ENCODE results near the gene HPGDS. TPM values are rescaled to one million over a fixed set of nuclear protein-coding genes. Genes with fewer than 3 reads are reported as not detected.

Gene HPGDS
- total and polyA plus RNA-seq, 2 donors (not counting 1 experiment from before 2014, with no cell fraction given), result not detected

- Histone ChIP-seq H3K4me2 (replicated peaks; ENCODE audit: low read depth, low read length, poor library complexity, severe bottlenecking) (no peak overlapping the region), H3K4me3 (ENCODE audit: control extremely low read depth in 1 of 5, extremely low read depth in 1 of 5, insufficient read depth in 1 of 5, low read depth in 2 of 5, low read length in 4 of 5) (no peak overlapping the region), H3K9me3 (ENCODE audit: control extremely low read depth in 1 of 3, control insufficient read depth in 2 of 3, insufficient read depth in 1 of 3, low read length in 2 of 3) (peaks cover 0 to under 1% (median 0%) of the 10 kb centered on the region in 3 donors), H3K9ac (ENCODE audit: low read length) (no peak overlapping the region), H3K36me3 (replicated peaks in 1 of 2; ENCODE audit: control extremely low read depth in 1 of 2, control insufficient read depth in 1 of 2, extremely low read depth in 1 of 2, insufficient read depth in 2 of 2, low read length in 1 of 2) (no peaks in the 10 kb centered on the region), H3K79me2 (ENCODE audit: control insufficient read depth, insufficient read depth, low read length) (no peaks in the 10 kb centered on the region), H3K4me1 (ENCODE audit: control insufficient read depth in 2 of 2, insufficient read depth in 2 of 2, low read length in 2 of 2) (no peaks in the 10 kb centered on the region), H2AFZ (ENCODE audit: insufficient read depth, low read depth, low read length, poor library complexity, severe bottlenecking) (no peak overlapping the region), H3K27ac (ENCODE audit: low read length in 2 of 2) (no peak overlapping the region), H3K27me3 (replicated peaks in 1 of 4; ENCODE audit: control extremely low read depth in 1 of 4, control insufficient read depth in 3 of 4, insufficient read depth in 4 of 4, low read length in 3 of 4) (no peaks in the 10 kb centered on the region), H4K20me1 (ENCODE audit: control insufficient read depth, insufficient read depth, low read length, poor library complexity, severe bottlenecking) (no peaks in the 10 kb centered on the region)
- intact Hi-C loops (cut with micrococcal nuclease), result no loop called here
- Mint-ChIP-seq H3K27me3 (peaks cover 13% of the 10 kb centered on the region), H3K9me3 (ENCODE audit: insufficient read depth) (no peaks in the 10 kb centered on the region), H3K27ac (no peak overlapping the region), H3K4me3 (no peak overlapping the region), H3K4me1 (no peaks in the 10 kb centered on the region)
- no peak for ATAC-seq (ENCODE audit: low read depth)
- WGBS (ENCODE audit: insufficient coverage), result 60% methylated on average over 1 of the region's 5 CpGs
- POLR2A ChIA-PET, result no interaction called here
- CTCF ChIA-PET, result no interaction called here
- no peak for DNase-seq
- TF ChIP-seq EZH2 (IDR thresholded peaks at IDR 0.05; ENCODE audit: borderline replicate concordance, insufficient read depth, low read depth, low read length, poor library complexity, severe bottlenecking) (no peak), CTCF (IDR thresholded peaks at IDR 0.05) (no peak)
Measured at GRCh38 chr4:94332983-94333590, 9.5 kb downstream of the HPGDS start.

GRCh38 chr4:94329933-94330332 lies 12.7 kb downstream of the HPGDS start:
- peaks cover 9% of the 10 kb centered on the region for H3K9me3 Mint-ChIP-seq (ENCODE audit: insufficient read depth)
- H3K27me3 ChIP-seq (replicated peaks in 1 of 4; ENCODE audit: control extremely low read depth in 1 of 4, control insufficient read depth in 3 of 4, insufficient read depth in 4 of 4, low read length in 3 of 4), result no peaks in the 10 kb centered on the region
- TF ChIP-seq CTCF (IDR thresholded peaks at IDR 0.05) (no peak), EZH2 (IDR thresholded peaks at IDR 0.05; ENCODE audit: borderline replicate concordance, insufficient read depth, low read depth, low read length, poor library complexity, severe bottlenecking) (no peak)
- no peak overlapping the region for H3K9ac ChIP-seq (ENCODE audit: low read length)
- H3K4me1 ChIP-seq (ENCODE audit: control insufficient read depth in 2 of 2, insufficient read depth in 2 of 2, low read length in 2 of 2), result no peaks in the 10 kb centered on the region
- 86% methylated on average over 1 of the region's 1 CpG for WGBS (ENCODE audit: insufficient coverage)
- no peak overlapping the region for H3K4me3 ChIP-seq (ENCODE audit: control extremely low read depth in 1 of 5, extremely low read depth in 1 of 5, insufficient read depth in 1 of 5, low read depth in 2 of 5, low read length in 4 of 5)
- ChIA-PET CTCF (no interaction called here), POLR2A (no interaction called here)
- H3K27me3 Mint-ChIP-seq, result peaks cover 13% of the 10 kb centered on the region
- H2AFZ ChIP-seq (ENCODE audit: insufficient read depth, low read depth, low read length, poor library complexity, severe bottlenecking), result no peak overlapping the region
- H3K4me2 ChIP-seq (replicated peaks; ENCODE audit: low read depth, low read length, poor library complexity, severe bottlenecking), result no peak overlapping the region
- no peak for ATAC-seq (ENCODE audit: low read depth)
- intact Hi-C loops (cut with micrococcal nuclease), result no loop called here
- peaks cover 1 to 22% (median 12%) of the 10 kb centered on the region in 3 donors for H3K9me3 ChIP-seq (ENCODE audit: control extremely low read depth in 1 of 3, control insufficient read depth in 2 of 3, insufficient read depth in 1 of 3, low read length in 2 of 3)
- DNase-seq, result no peak
- no peak overlapping the region for H3K4me3 Mint-ChIP-seq
- no peaks in the 10 kb centered on the region for H4K20me1 ChIP-seq (ENCODE audit: control insufficient read depth, insufficient read depth, low read length, poor library complexity, severe bottlenecking)
- no peaks in the 10 kb centered on the region for H3K36me3 ChIP-seq (replicated peaks in 1 of 2; ENCODE audit: control extremely low read depth in 1 of 2, control insufficient read depth in 1 of 2, extremely low read depth in 1 of 2, insufficient read depth in 2 of 2, low read length in 1 of 2)
- H3K79me2 ChIP-seq (ENCODE audit: control insufficient read depth, insufficient read depth, low read length), result no peaks in the 10 kb centered on the region
- no peak overlapping the region for H3K27ac Mint-ChIP-seq
- no peaks in the 10 kb centered on the region for H3K4me1 Mint-ChIP-seq
- H3K27ac ChIP-seq (ENCODE audit: low read length in 2 of 2), result no peak overlapping the region

Data from B cell (primary cell).